CD4-positive, alpha-beta T cell treated with Interleukin-10 for 1 hour (primary cell): ENCODE measurements around the gene SLC6A12.

Experiments used
- DNase-seq: peaks from one replicate; pipeline ENCODE4 v3.0.0-alpha.2; 2020

SLC6A12 gene

GRCh38 chr12:176321-177181 lies 37.4 kb downstream of the SLC6A12 start:
- no peak for DNase-seq

- no peak for DNase-seq
These were observed 38.2 kb downstream of the SLC6A12 start for GRCh38 chr12:175759-176158.

- no peak for DNase-seq
These were observed 38.7 kb downstream of the SLC6A12 start for GRCh38 chr12:175250-175649.

- no peak for DNase-seq
These were observed 39.4 kb downstream of the SLC6A12 start for GRCh38 chr12:174596-174995.

- no peak for DNase-seq
These were observed 39.8 kb downstream of the SLC6A12 start for GRCh38 chr12:174124-174523.

- no peak for DNase-seq
These were observed 41.2 kb downstream of the SLC6A12 start for GRCh38 chr12:172732-173161.

GRCh38 chr12:171743-172676 lies 41.9 kb downstream of the SLC6A12 start:
- no peak for DNase-seq

- no peak for DNase-seq
These were observed 42.7 kb downstream of the SLC6A12 start for GRCh38 chr12:171276-171675.

- DNase-seq, result no peak
These were observed 43.4 kb downstream of the SLC6A12 start for GRCh38 chr12:170371-171225.

GRCh38 chr12:169528-170370 lies 44.2 kb downstream of the SLC6A12 start:
- DNase-seq, result no peak

- no peak for DNase-seq
These were observed 45.0 kb downstream of the SLC6A12 start for GRCh38 chr12:168763-169525.

GRCh38 chr12:167959-168600 lies 45.9 kb downstream of the SLC6A12 start:
- no peak for DNase-seq

- DNase-seq, result no peak
These were observed 47.4 kb downstream of the SLC6A12 start for GRCh38 chr12:166425-167075.

- DNase-seq, result no peak
These were observed 48.0 kb downstream of the SLC6A12 start for GRCh38 chr12:165862-166368.

- no peak for DNase-seq
These were observed 49.8 kb downstream of the SLC6A12 start for GRCh38 chr12:164207-164606.

- DNase-seq, result no peak
These were observed 50.5 kb downstream of the SLC6A12 start for GRCh38 chr12:163406-163986.

GRCh38 chr12:162467-163307 lies 51.3 kb downstream of the SLC6A12 start:
- no peak for DNase-seq

GRCh38 chr12:161823-162222 lies 52.1 kb downstream of the SLC6A12 start:
- no peak for DNase-seq
